NOMO-1 (cell line): ENCODE results near the gene SYNC.

ENCODE experiments used
- DNase-seq, 2 experiments: peaks; one replicate each; lab custom pipeline; 2025; ENCODE audit not compliant: unreplicated experiment in 2 of 2; lab: John Stamatoyannopoulos, UW

Gene SYNC

GRCh38 chr1:32702599-32703478, at the start of gene SYNC:
SYNC (minus strand) TSS chr1:32702770; CDS start chr1:32702660, 110 bp downstream.
- no peak for DNase-seq

- DNase-seq: no peak
Observed at GRCh38 chr1:32749771-32750170, 47.2 kb upstream of the SYNC start.

GRCh38 chr1:32749332-32749731, 46.8 kb upstream of the SYNC start:
- no peak for DNase-seq

GRCh38 chr1:32748926-32749325, 46.4 kb upstream of the SYNC start:
- no peak for DNase-seq

- DNase-seq: no peak
Observed at GRCh38 chr1:32748348-32748747, 45.8 kb upstream of the SYNC start.

- no peak for DNase-seq
Observed at GRCh38 chr1:32746130-32746529, 43.6 kb upstream of the SYNC start.

- no peak for DNase-seq
Observed at GRCh38 chr1:32744071-32744425, 41.5 kb upstream of the SYNC start.

- DNase-seq: no peak
Observed at GRCh38 chr1:32743380-32744070, 41.0 kb upstream of the SYNC start.

- no peak for DNase-seq
Observed at GRCh38 chr1:32742956-32743355, 40.4 kb upstream of the SYNC start.

- no peak for DNase-seq
Observed at GRCh38 chr1:32742199-32742947, 39.8 kb upstream of the SYNC start.

- DNase-seq: peak in 1 of 2 experiments; percentile 15
Observed at GRCh38 chr1:32741413-32742198, 39.0 kb upstream of the SYNC start.

- DNase-seq: no peak
Observed at GRCh38 chr1:32741059-32741412, 38.5 kb upstream of the SYNC start.

- no peak for DNase-seq
Observed at GRCh38 chr1:32736812-32737791, 34.5 kb upstream of the SYNC start.

- DNase-seq: no peak
Observed at GRCh38 chr1:32733582-32734321, 31.2 kb upstream of the SYNC start.

- no peak for DNase-seq
Observed at GRCh38 chr1:32729254-32730046, 26.9 kb upstream of the SYNC start.

- DNase-seq: no peak
Observed at GRCh38 chr1:32728413-32729077, 26.0 kb upstream of the SYNC start.

- DNase-seq: no peak
Observed at GRCh38 chr1:32727876-32728275, 25.3 kb upstream of the SYNC start.

GRCh38 chr1:32725615-32725982, 23.0 kb upstream of the SYNC start:
- no peak for DNase-seq
